ENCODE results near the gene TBCC.

TBCC gene

GRCh38 chr6:42756722-42757121 is 10.8 kb upstream of the TBCC start:
- Histone ChIP-seq H3K27me3 (replicated peaks; ENCODE audit: insufficient read depth, low read length) (no peaks in the 10 kb centered on the region), H2AFZ (ENCODE audit: low read length) (no peak overlapping the region), H3K9me2 (replicated peaks; ENCODE audit: insufficient read depth, low read length) (no peaks in the 10 kb centered on the region), H3F3A (ENCODE audit: insufficient read depth, low read length) (no peaks in the 10 kb centered on the region), H3K9me3 (replicated peaks; ENCODE audit: insufficient read depth, low read length) (no peaks in the 10 kb centered on the region), H3K4me1 (ENCODE audit: low read length) (no peaks in the 10 kb centered on the region), H3K4me2 (ENCODE audit: low read depth, low read length) (no peak overlapping the region), H3K79me2 (ENCODE audit: low read length) (no peaks in the 10 kb centered on the region), H3K9ac (ENCODE audit: low read length) (no peak overlapping the region), H3K36me3 (replicated peaks; ENCODE audit: insufficient read depth, low read length) (no peaks in the 10 kb centered on the region), H4K20me1 (ENCODE audit: insufficient read depth, low read length) (no peaks in the 10 kb centered on the region), H3K27ac (ENCODE audit: low read length) (no peak overlapping the region), H3K4me3 (ENCODE audit: low read length) (no peak overlapping the region)
- DNase-seq, result no peak
- TF ChIP-seq EZH2phosphoT487 (IDR thresholded peaks at IDR 0.05; ENCODE audit: low read length), result no peak
- no peak for TF ChIP-seq EZH2 (optimal IDR thresholded peaks at IDR 0.05; ENCODE audit: low read depth, low read length)
- no peak for TF ChIP-seq CTCF (IDR thresholded peaks at IDR 0.05; ENCODE audit: low read length)

GRCh38 chr6:42754759-42755158 is 8.9 kb upstream of the TBCC start:
- Histone ChIP-seq H3K4me3 (ENCODE audit: low read length) (no peak overlapping the region), H2AFZ (ENCODE audit: low read length) (no peak overlapping the region), H3K36me3 (replicated peaks; ENCODE audit: insufficient read depth, low read length) (no peaks in the 10 kb centered on the region), H3K4me2 (ENCODE audit: low read depth, low read length) (no peak overlapping the region), H3K27me3 (replicated peaks; ENCODE audit: insufficient read depth, low read length) (no peaks in the 10 kb centered on the region), H3K4me1 (ENCODE audit: low read length) (no peaks in the 10 kb centered on the region), H3K27ac (ENCODE audit: low read length) (no peak overlapping the region), H3F3A (ENCODE audit: insufficient read depth, low read length) (no peaks in the 10 kb centered on the region), H3K9me3 (replicated peaks; ENCODE audit: insufficient read depth, low read length) (no peaks in the 10 kb centered on the region), H3K9ac (ENCODE audit: low read length) (no peak overlapping the region), H3K79me2 (ENCODE audit: low read length) (no peaks in the 10 kb centered on the region), H3K9me2 (replicated peaks; ENCODE audit: insufficient read depth, low read length) (no peaks in the 10 kb centered on the region), H4K20me1 (ENCODE audit: insufficient read depth, low read length) (no peaks in the 10 kb centered on the region)
- DNase-seq, result no peak
- TF ChIP-seq EZH2phosphoT487 (IDR thresholded peaks at IDR 0.05; ENCODE audit: low read length), result no peak
- TF ChIP-seq EZH2 (optimal IDR thresholded peaks at IDR 0.05; ENCODE audit: low read depth, low read length), result no peak
- no peak for TF ChIP-seq CTCF (IDR thresholded peaks at IDR 0.05; ENCODE audit: low read length)

DNA sequence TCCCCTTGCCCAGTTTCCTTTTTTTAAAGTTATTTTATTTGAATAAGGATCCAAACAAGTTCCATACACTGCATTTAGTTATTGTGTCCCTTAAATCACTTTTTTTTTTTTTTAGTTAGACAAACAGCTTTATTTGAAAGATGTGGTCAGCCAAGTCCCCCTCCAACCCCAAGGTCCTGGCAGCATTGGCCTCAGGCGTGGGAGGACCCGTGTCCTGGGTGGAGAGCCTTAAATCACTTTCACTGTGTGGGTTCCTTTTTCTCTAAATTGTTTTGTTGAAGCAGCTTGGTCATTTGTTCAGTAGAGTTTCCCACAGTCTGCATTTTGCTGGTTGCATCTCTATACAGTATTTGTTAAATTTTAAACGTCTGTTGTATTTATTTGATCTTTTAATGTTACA is 5.2 kb upstream of the TBCC start:
- no peak for DNase-seq
- Histone ChIP-seq H2AFZ (ENCODE audit: low read length) (no peak overlapping the region), H3K4me1 (ENCODE audit: low read length) (no peaks in the 10 kb centered on the region), H3K4me3 (ENCODE audit: low read length) (no peak overlapping the region), H3K27me3 (replicated peaks; ENCODE audit: insufficient read depth, low read length) (no peaks in the 10 kb centered on the region), H3K9me2 (replicated peaks; ENCODE audit: insufficient read depth, low read length) (no peaks in the 10 kb centered on the region), H3K9ac (ENCODE audit: low read length) (no peak overlapping the region), H4K20me1 (ENCODE audit: insufficient read depth, low read length) (no peaks in the 10 kb centered on the region), H3K27ac (ENCODE audit: low read length) (no peak overlapping the region), H3K9me3 (replicated peaks; ENCODE audit: insufficient read depth, low read length) (no peaks in the 10 kb centered on the region), H3K4me2 (ENCODE audit: low read depth, low read length) (no peak overlapping the region), H3F3A (ENCODE audit: insufficient read depth, low read length) (peaks cover 8% of the 10 kb centered on the region; the same call in 1 of the 2 replicates), H3K79me2 (ENCODE audit: low read length) (peaks cover 8% of the 10 kb centered on the region), H3K36me3 (replicated peaks; ENCODE audit: insufficient read depth, low read length) (no peaks in the 10 kb centered on the region)
- TF ChIP-seq EZH2 (optimal IDR thresholded peaks at IDR 0.05; ENCODE audit: low read depth, low read length) (no peak), EZH2phosphoT487 (IDR thresholded peaks at IDR 0.05; ENCODE audit: low read length) (no peak)

DNA sequence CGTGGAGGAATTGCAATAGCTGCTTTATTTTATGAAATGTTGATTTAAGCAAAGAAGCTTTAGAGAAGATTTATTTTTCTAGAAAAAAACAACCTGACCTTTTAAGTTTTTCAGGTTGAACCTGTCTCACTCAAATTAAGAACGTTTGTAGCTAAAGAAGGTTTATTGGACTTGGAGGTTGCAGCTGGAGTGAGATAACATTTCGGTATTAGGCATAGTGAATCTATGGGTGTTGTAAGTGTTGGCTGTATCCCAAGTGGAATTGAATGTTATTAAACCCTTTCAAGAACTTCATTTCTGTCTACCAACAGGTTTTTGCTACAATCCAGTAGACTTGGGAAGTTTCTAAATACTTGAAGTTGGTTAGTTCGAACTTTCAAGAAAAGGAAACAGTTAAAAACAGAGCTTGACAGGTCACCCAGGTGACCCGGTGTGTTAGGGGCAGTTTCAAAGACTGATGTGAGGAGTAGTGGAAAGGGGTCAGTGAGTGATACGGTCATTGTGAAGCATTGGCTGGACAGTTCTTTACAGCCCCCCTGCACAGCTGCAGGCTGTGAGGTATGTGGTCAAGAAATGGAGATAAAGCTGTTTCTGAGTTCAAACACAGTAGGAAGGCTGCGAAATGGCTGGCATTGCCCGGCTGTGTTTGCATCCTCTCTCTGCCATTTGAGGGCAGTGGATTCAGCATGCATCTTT is 2.4 kb upstream of the TBCC start:
- no peaks in the 10 kb centered on the region for H3K4me1 ChIP-seq (ENCODE audit: low read length)
- no peak for DNase-seq

More for the DNA sequence above, 2.4 kb upstream of the TBCC start:
- peak overlapping the region; percentile 65; the same call in 1 of the 2 replicates for H3K4me2 ChIP-seq (ENCODE audit: low read depth, low read length)
- no peaks in the 10 kb centered on the region for H3K9me2 ChIP-seq (replicated peaks; ENCODE audit: insufficient read depth, low read length)
- no peak overlapping the region for H2AFZ ChIP-seq (ENCODE audit: low read length)
- peaks cover 8% of the 10 kb centered on the region; the same call in 1 of the 2 replicates for H3F3A ChIP-seq (ENCODE audit: insufficient read depth, low read length)
- no peak overlapping the region for H3K4me3 ChIP-seq (ENCODE audit: low read length)
- H3K9ac ChIP-seq (ENCODE audit: low read length), result no peak overlapping the region
- H3K27ac ChIP-seq (ENCODE audit: low read length), result no peak overlapping the region
- H3K9me3 ChIP-seq (replicated peaks; ENCODE audit: insufficient read depth, low read length), result no peaks in the 10 kb centered on the region
- TF ChIP-seq CTCF (IDR thresholded peaks at IDR 0.05; ENCODE audit: low read length), result no peak
- no peak for TF ChIP-seq EZH2 (optimal IDR thresholded peaks at IDR 0.05; ENCODE audit: low read depth, low read length)
- TF ChIP-seq EZH2phosphoT487 (IDR thresholded peaks at IDR 0.05; ENCODE audit: low read length), result no peak
- H3K36me3 ChIP-seq (replicated peaks; ENCODE audit: insufficient read depth, low read length), result no peaks in the 10 kb centered on the region
- peaks cover 28% of the 10 kb centered on the region for H3K79me2 ChIP-seq (ENCODE audit: low read length)
- H3K27me3 ChIP-seq (replicated peaks; ENCODE audit: insufficient read depth, low read length), result no peaks in the 10 kb centered on the region
- H4K20me1 ChIP-seq (ENCODE audit: insufficient read depth, low read length), result no peaks in the 10 kb centered on the region

Data from MM.1S (cell line).